HCT116 (cell line): ENCODE measurements around the gene BCL2L13. TPM values are rescaled to one million over a fixed set of nuclear protein-coding genes. Genes with fewer than 3 reads are reported as not detected.
"Not testable (repeated sequence)": the region's sequence is repeated elsewhere in the genome, so short reads cannot be mapped to it uniquely, and the experiment has no call there.

Experiments used
- ATAC-seq: fragments of 200-7000 bp; cut with Tn5 transposase; 2 replicates; pipeline ENCODE4 v1.9.1; 2020; ENCODE audit warnings: mild to moderate bottlenecking, moderate library complexity
- BruUV-seq: library from RNA; stranded (reverse); fragments of 400-500 nt; replicated peaks from 2 replicates; lab custom pipeline; 2021; lab: Mats Ljungman, UMichigan
- CTCF ChIA-PET: fragments of 300-600 bp; sonication (Branson Sonifier 250); formaldehyde crosslinking; loops from one replicate; lab custom pipeline; 2021; ENCODE audit warnings: antibody characterized with exemption; lab: Charles Lee
- POLR2A ChIA-PET: fragments of 300-600, 350-600 bp; sonication (Branson Sonifier 250); formaldehyde crosslinking; loops from one replicate; lab custom pipeline; 2021; ENCODE audit warnings: antibody characterized with exemption; lab: Charles Lee
- RAD21 ChIA-PET, 2 experiments: fragments of 300-600 bp; sonication (Branson Sonifier 250); formaldehyde crosslinking; loops; one replicate each; lab custom pipeline; 2023; ENCODE audit warnings: low total read pairs in 2 of 2; ENCODE audit not compliant: uncharacterized antibody in 2 of 2, unreplicated experiment in 2 of 2, low non-redundant PET in 1 of 2; lab: Charles Lee
- DNase-seq: peaks from one replicate; pipeline ENCODE4 v3.0.0-alpha.2; 2010; ENCODE audit warnings: low read depth, low spot score
- H2AFZ ChIP-seq: fragments of 200-600 bp; shearing (Covaris generic), sonication (generic); 2 replicates; pipeline ENCODE4 v1.6.1; 2017; ENCODE audit warnings: low read depth, mixed run types, mixed read lengths, antibody characterized with exemption, low read length; ENCODE audit not compliant: poor library complexity, severe bottlenecking
- H3K27ac ChIP-seq: 2 replicates; pipeline ENCODE4 v1.5.1; 2012; ENCODE audit warnings: low read depth, low read length
- H3K27me3 ChIP-seq: fragments of 200-600 bp; sonication (generic); 2 replicates; pipeline ENCODE4 v1.6.1; 2016; ENCODE audit warnings: mixed run types, low read length, mixed read lengths; ENCODE audit not compliant: insufficient read depth
- H3K36me3 ChIP-seq, 2 experiments: fragments of 200-500 bp in 1 of 2; fragments of 200-600 bp in 1 of 2; sonication (Bioruptor generic) in 1 of 2; sonication (generic) in 1 of 2; 2 replicates each; pipeline versions ENCODE4 v1.5.1 to v1.6.1; 2014 to 2016; ENCODE audit warnings: low read length in 2 of 2, inconsistent platforms in 1 of 2, mixed read lengths in 1 of 2, mixed run types in 1 of 2; ENCODE audit not compliant: insufficient read depth in 2 of 2, control insufficient read depth in 1 of 2
- H3K4me1 ChIP-seq, 2 experiments: fragments of 200-600 bp in 1 of 2; sonication (generic) in 1 of 2; 2 replicates each; pipeline versions ENCODE4 v1.5.1 to v1.6.1; 2012 to 2017; ENCODE audit warnings: low read length in 2 of 2, inconsistent platforms in 1 of 2, mild to moderate bottlenecking in 1 of 2, mixed read lengths in 1 of 2, mixed run types in 1 of 2, moderate library complexity in 1 of 2; ENCODE audit not compliant: insufficient read depth in 2 of 2, control insufficient read depth in 1 of 2
- H3K4me2 ChIP-seq: fragments of 200-600 bp; sonication (generic); 2 replicates; pipeline ENCODE4 v1.6.1; 2017; ENCODE audit warnings: mixed run types, low read length, mixed read lengths
- H3K4me3 ChIP-seq, 2 experiments: fragments of 200-600 bp in 1 of 2; sonication (generic) in 1 of 2; replicated peaks in 1 of 2; 2 replicates each; pipeline ENCODE4 v1.5.1; 2011 to 2016; ENCODE audit warnings: low read length in 2 of 2, control low read depth in 1 of 2, low read depth in 1 of 2, mild to moderate bottlenecking in 1 of 2, mixed read lengths in 1 of 2, mixed run types in 1 of 2
- H3K79me2 ChIP-seq: fragments of 200-600 bp; sonication (generic); 2 replicates; pipeline ENCODE4 v1.6.1; 2017; ENCODE audit warnings: mild to moderate bottlenecking, mixed run types, low read length, moderate library complexity, mixed read lengths; ENCODE audit not compliant: insufficient read depth
- H3K9ac ChIP-seq: fragments of 200-600 bp; sonication (generic); 2 replicates; pipeline ENCODE4 v1.6.1; 2016; ENCODE audit warnings: low read length, mixed read lengths
- H3K9me2 ChIP-seq: fragments of 200-600 bp; sonication (generic), shearing (Covaris generic); 2 replicates; pipeline ENCODE4 v1.6.1; 2017; ENCODE audit warnings: mixed run types, mild to moderate bottlenecking, moderate library complexity; ENCODE audit not compliant: insufficient read depth
- H3K9me3 ChIP-seq, 2 experiments: fragments of 200-500 bp in 1 of 2; fragments of 200-600 bp in 1 of 2; sonication (Bioruptor generic) in 1 of 2; sonication (generic) in 1 of 2; 2 replicates each; pipeline ENCODE4 v1.6.1; 2014 to 2017; ENCODE audit warnings: low read length in 2 of 2, mixed read lengths in 2 of 2, inconsistent platforms in 1 of 2, low read depth in 1 of 2, mild to moderate bottlenecking in 1 of 2, mixed run types in 1 of 2, moderate library complexity in 1 of 2; ENCODE audit not compliant: control insufficient read depth in 1 of 2, insufficient read depth in 1 of 2
- H4K20me1 ChIP-seq: fragments of 200-600 bp; sonication (generic), shearing (Covaris generic); 2 replicates; pipeline ENCODE4 v1.6.1; 2017; ENCODE audit warnings: mixed run types, mild to moderate bottlenecking, moderate library complexity; ENCODE audit not compliant: insufficient read depth
- MAX ChIP-seq: IDR thresholded peaks from 2 replicates; pipeline ENCODE4 v1.6.1; 2012
- RAD21 ChIP-seq: IDR thresholded peaks from 2 replicates; pipeline ENCODE4 v1.6.1; 2012; ENCODE audit warnings: low read depth, mild to moderate bottlenecking
- TCF7L2 ChIP-seq: IDR thresholded peaks from 2 replicates; pipeline ENCODE4 v1.7.0; 2011; ENCODE audit warnings: borderline replicate concordance, inconsistent platforms; ENCODE audit not compliant: insufficient read depth, insufficient read length; ENCODE audit errors: extremely low read depth
- intact Hi-C: fragments of 100-400 bp; cut with micrococcal nuclease; formaldehyde crosslinking; loops from 2 replicates; pipeline ENCODE4 v1.10.0; 2022
- total RNA-seq: library from RNA; stranded (reverse); gene quantifications from one replicate; pipeline ENCODE4 v1.2.1, GENCODE V29; 2021; ENCODE audit not compliant: unreplicated experiment

BCL2L13 gene
- total RNA-seq, 1 experiment from 2014 or later = 38.6 TPM

- RAD21 ChIA-PET = no interaction called here
- Histone ChIP-seq H3K27me3 (no peaks in the 10 kb centered on the region), H4K20me1 (no peaks in the 10 kb centered on the region), H3K9ac (no peak overlapping the region), H3K27ac (no peak overlapping the region), H3K9me3 (no peaks in the 10 kb centered on the region), H2AFZ (no peak overlapping the region)
- POLR2A ChIA-PET = no interaction called here
- TF ChIP-seq MAX (no peak), RAD21 (no peak), TCF7L2 (no peak)
- TF ChIP-seq, all 23 proteins: peak for 0
- CTCF ChIA-PET = interaction anchor here (0.6 kb wide), 1 partner anchor 21 kb away, joined by 3 read pairs; no protein-coding TSS in a partner anchor
- no peaks in the 10 kb centered on the region for H3K36me3 ChIP-seq
- no peak overlapping the region for H3K4me3 ChIP-seq
- intact Hi-C loops = no loop called here
- H3K9me2 ChIP-seq = no peaks in the 10 kb centered on the region
- DNase-seq = no peak
- no TSS peak for BruUV-seq
- peaks cover 6 to 11% of the 10 kb centered on the region in 2 experiments for H3K4me1 ChIP-seq
- H3K4me2 ChIP-seq = no peak overlapping the region
- H3K79me2 ChIP-seq = peaks cover 66% of the 10 kb centered on the region
- no peak for ATAC-seq
These were observed 125.5 kb downstream of the BCL2L13 start for GRCh38 chr22:17764036-17764435.

DNA sequence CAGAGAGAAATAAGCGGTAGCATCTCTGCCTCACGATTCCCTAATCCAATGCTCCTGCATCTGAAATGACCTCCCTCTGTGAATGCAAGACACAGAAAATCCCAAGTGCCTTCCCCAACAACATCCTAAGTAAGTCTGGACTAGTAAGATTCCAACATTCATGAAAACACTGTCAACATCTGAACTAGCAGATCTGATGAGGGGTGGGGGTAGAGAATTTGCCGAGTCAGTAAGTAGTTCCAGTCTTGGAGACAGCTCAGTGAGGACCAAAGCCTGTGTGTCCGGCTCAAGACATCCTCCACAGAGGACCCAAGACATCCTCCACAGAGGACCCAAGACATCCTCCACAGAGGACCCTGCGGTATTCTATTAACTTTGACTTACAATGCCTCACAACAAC lies 126.3 kb downstream of the BCL2L13 start:
- CTCF ChIA-PET = interaction anchor here (0.8 to 1.9 kb wide), 2 partner anchors 21 to 22 kb away, joined by 3 to 8 read pairs; no protein-coding TSS in a partner anchor
- BruUV-seq, ATAC-seq: not testable (repeated sequence)

More for the DNA sequence above, 126.3 kb downstream of the BCL2L13 start:
- H3K27ac ChIP-seq, H3K9ac ChIP-seq, H3K4me3 ChIP-seq, H3K27me3 ChIP-seq, H4K20me1 ChIP-seq, POLR2A ChIA-PET, H3K9me3 ChIP-seq, DNase-seq, H3K9me2 ChIP-seq, RAD21 ChIA-PET, H3K4me2 ChIP-seq, intact Hi-C loops, H3K36me3 ChIP-seq, H2AFZ ChIP-seq: not testable (repeated sequence)
- Histone ChIP-seq H3K79me2 (peaks cover 73% of the 10 kb centered on the region), H3K4me1 (peaks cover 6 to 11% of the 10 kb centered on the region in 2 experiments)
